Left lung (tissue), 10 donors: ENCODE results near the gene TNFAIP1. TPM values are rescaled to one million over a fixed set of nuclear protein-coding genes. Genes with fewer than 3 reads are reported as not detected.
"Not testable (repeated sequence)": the region's sequence is repeated elsewhere in the genome, so short reads cannot be mapped to it uniquely, and the experiment has no call there.

ENCODE experiments used
- ATAC-seq: fragments of 200-7000 bp; cut with Tn5 transposase; one replicate; pipeline ENCODE4 v1.9.1; 2020; ENCODE audit warnings: moderate library complexity
- DNase-seq, 4 donors: peaks; one replicate each; pipeline ENCODE4 v3.0.0-alpha.2; 2013 to 2020
- H3K27ac ChIP-seq, 2 donors: fragments of 200-600 bp; sonication (generic) in 1 of 2; one replicate each; pipeline versions ENCODE4 v1.5.0 to v1.8.0; 2020 to 2021
- H3K27me3 ChIP-seq, 2 donors: fragments of 200-600 bp; sonication (generic) in 1 of 2; one replicate each; pipeline versions ENCODE4 v1.5.0 to v1.8.0; 2020 to 2021
- H3K36me3 ChIP-seq, 2 donors: fragments of 200-600 bp; sonication (generic) in 1 of 2; one replicate each; pipeline versions ENCODE4 v1.5.0 to v1.8.0; 2020 to 2021
- H3K4me1 ChIP-seq, 2 donors: fragments of 200-600 bp; one replicate each; pipeline ENCODE4 v1.8.0; 2021
- H3K4me3 ChIP-seq, 2 donors: fragments of 200-600 bp; sonication (generic) in 1 of 2; one replicate each; pipeline versions ENCODE4 v1.5.0 to v1.8.0; 2020 to 2021; ENCODE audit warnings: mild to moderate bottlenecking in 1 of 2
- H3K9me3 ChIP-seq, 2 donors: fragments of 200-600 bp; sonication (generic) in 1 of 2; one replicate each; pipeline versions ENCODE4 v1.5.0 to v1.8.0; 2020 to 2021
- CTCF ChIP-seq, 2 donors: fragments of 200-600 bp; sonication (generic) in 1 of 2; IDR thresholded peaks; one replicate each; pipeline versions ENCODE4 v1.5.0 to v1.8.0; 2021; ENCODE audit warnings: antibody characterized with exemption in 2 of 2
- intact Hi-C, 2 donors: fragments of 100-400 bp; cut with DNase I; formaldehyde crosslinking; loops; one replicate each; pipeline versions ENCODE4 v1.11.2 to v1.14.2; 2022
- polyA plus RNA-seq, 6 donors: library from polyadenylated mRNA; unstranded; fragments of 120-200 nt; gene quantifications; one replicate each; pipeline ENCODE4 v1.2.1, GENCODE V29; 2013; ENCODE audit not compliant: insufficient read length in 6 of 6
- total RNA-seq, 2 donors: library from RNA; stranded (reverse); fragmentation: NEBNext Ultra II Directional; extraction: Animal tissue kit (Norgen Biotek cat#: 25700); gene quantifications; one replicate each; pipeline ENCODE4 v1.2.1, GENCODE V29; 2021
- donor health status: DM: no; HTN: yes; CAD: no.
- donor health status: DM: no; HTN: no; CAD: no.

TNFAIP1 gene
- total and polyA plus RNA-seq, 8 donors = 34.2 to 80.7 (median 40.9) TPM

- ATAC-seq (peak; percentile 50), DNase-seq (peak in 3 of 4 donors; percentile 53 to 78 (median 64))
- TF ChIP-seq CTCF (IDR thresholded peaks at IDR 0.05) = no peak
- Histone ChIP-seq H3K4me3 (peak overlapping the region; percentile 89 to 97), H3K9me3 (no peaks in the 10 kb centered on the region), H3K4me1 (peaks cover 24 to 67% of the 10 kb centered on the region in 2 donors), H3K27me3 (no peaks in the 10 kb centered on the region), H3K27ac (peak overlapping the region; percentile 97), H3K36me3 (peaks cover 0 to 30% of the 10 kb centered on the region in 2 donors)
- intact Hi-C loops = no loop called here
Measured at GRCh38 chr17:28335959-28336871, 654 bp downstream of the TNFAIP1 start.

- intact Hi-C loops = no loop called here
- Histone ChIP-seq H3K4me1 (peaks cover 24 to 64% of the 10 kb centered on the region in 2 donors), H3K27me3 (no peaks in the 10 kb centered on the region), H3K36me3 (peaks cover 0 to 40% of the 10 kb centered on the region in 2 donors), H3K9me3 (no peaks in the 10 kb centered on the region), H3K4me3 (peak overlapping the region in 1 of 2 donors; percentile 6), H3K27ac (peak overlapping the region; percentile 54 to 97)
- TF ChIP-seq CTCF (IDR thresholded peaks at IDR 0.05) = no peak
- no peak for ATAC-seq
- no peak for DNase-seq
Measured at GRCh38 chr17:28338056-28338768, 2.7 kb downstream of the TNFAIP1 start.

- intact Hi-C loops, ATAC-seq: not testable (repeated sequence)
Measured at GRCh38 chr17:28338769-28339212, 3.2 kb downstream of the TNFAIP1 start.

GRCh38 chr17:28339431-28339830, 3.9 kb downstream of the TNFAIP1 start:
- DNase-seq (no peak), ATAC-seq (no peak)
- H3K27ac ChIP-seq = peak overlapping the region in 1 of 2 donors; percentile 97
- H3K4me3 ChIP-seq = no peak overlapping the region
- H3K4me1 ChIP-seq = peaks cover 17 to 52% of the 10 kb centered on the region in 2 donors
- TF ChIP-seq CTCF (IDR thresholded peaks at IDR 0.05) = no peak
- no peaks in the 10 kb centered on the region for H3K27me3 ChIP-seq
- no peaks in the 10 kb centered on the region for H3K9me3 ChIP-seq
- peaks cover 0 to 52% of the 10 kb centered on the region in 2 donors for H3K36me3 ChIP-seq
- intact Hi-C loops = no loop called here

More at GRCh38 chr17:28338769-28339212, 3.2 kb downstream of the TNFAIP1 start:
- not testable (repeated sequence) for H3K4me3 ChIP-seq, H3K9me3 ChIP-seq, DNase-seq, H3K27me3 ChIP-seq
- peaks cover 0 to 46% of the 10 kb centered on the region in 2 donors for H3K36me3 ChIP-seq
- H3K4me1 ChIP-seq = peaks cover 23 to 59% of the 10 kb centered on the region in 2 donors
- peak overlapping the region; percentile 54 to 97 for H3K27ac ChIP-seq

GRCh38 chr17:28340374-28340773, 4.8 kb downstream of the TNFAIP1 start:
- ATAC-seq (no peak), DNase-seq (no peak)
- intact Hi-C loops = no loop called here
- no peaks in the 10 kb centered on the region for H3K27me3 ChIP-seq
- H3K9me3 ChIP-seq = no peaks in the 10 kb centered on the region
- H3K36me3 ChIP-seq = peaks cover 0 to 62% of the 10 kb centered on the region in 2 donors
- H3K4me3 ChIP-seq = no peak overlapping the region
- H3K27ac ChIP-seq = no peak overlapping the region
- H3K4me1 ChIP-seq = peaks cover 14 to 52% of the 10 kb centered on the region in 2 donors
- no peak for TF ChIP-seq CTCF (IDR thresholded peaks at IDR 0.05)
